RWPE2 (cell line): ENCODE measurements around the gene SYTL3.

Experiments
- ATAC-seq: fragments of 200-7000 bp; cut with Tn5 transposase; 3 replicates; pipeline ENCODE4 v1.9.1; 2021; ENCODE audit warnings: low read depth
- DNase-seq: peaks from one replicate; pipeline ENCODE4 v3.0.0-alpha.2; 2020; ENCODE audit warnings: low spot score
- H3K27ac ChIP-seq: fragments of 450-650 bp; 2 replicates; pipeline ENCODE4 v1.5.1; 2017; ENCODE audit warnings: mild to moderate bottlenecking; ENCODE audit not compliant: poor library complexity, severe bottlenecking
- H3K27me3 ChIP-seq: fragments of 250-450 bp; sonication (Bioruptor Pico); 2 replicates; pipeline ENCODE4 v1.5.1; 2021; ENCODE audit warnings: mild to moderate bottlenecking, moderate library complexity; ENCODE audit not compliant: insufficient read depth, poor library complexity, severe bottlenecking
- H3K36me3 ChIP-seq: fragments of 250-450 bp; sonication (Bioruptor Pico); 2 replicates; pipeline ENCODE4 v1.5.1; 2020; ENCODE audit warnings: low read depth, mild to moderate bottlenecking, moderate library complexity
- H3K4me1 ChIP-seq: fragments of 250-450 bp; sonication (Bioruptor Pico); 2 replicates; pipeline ENCODE4 v1.5.1; 2021; ENCODE audit warnings: mild to moderate bottlenecking, moderate library complexity; ENCODE audit not compliant: insufficient read depth, poor library complexity, severe bottlenecking
- H3K4me3 ChIP-seq: fragments of 250-450 bp; sonication (Bioruptor Pico); 2 replicates; pipeline ENCODE4 v1.5.1; 2021; ENCODE audit warnings: mild to moderate bottlenecking, moderate library complexity; ENCODE audit not compliant: severe bottlenecking
- H3K9me3 ChIP-seq: fragments of 250-450 bp; sonication (Bioruptor Pico); 2 replicates; pipeline ENCODE4 v1.5.1; 2021; ENCODE audit warnings: mild to moderate bottlenecking, moderate library complexity; ENCODE audit not compliant: severe bottlenecking
- TF ChIP-seq, protein P1 (sequence below): fragments of 450-650 bp; IDR thresholded peaks from one replicate; pipeline ENCODE4 v1.5.1; 2017; ENCODE audit warnings: mild to moderate bottlenecking, moderate library complexity; ENCODE audit not compliant: poor library complexity, severe bottlenecking

The SYTL3 gene

GRCh38 chr6:158713469-158713868 lies 63.6 kb downstream of the SYTL3 start:
- no peak for DNase-seq
- ATAC-seq, result no peak
- H3K27me3 ChIP-seq, result no peaks in the 10 kb centered on the region
- H3K4me1 ChIP-seq, result no peaks in the 10 kb centered on the region
- TF ChIP-seq, protein P1, sequence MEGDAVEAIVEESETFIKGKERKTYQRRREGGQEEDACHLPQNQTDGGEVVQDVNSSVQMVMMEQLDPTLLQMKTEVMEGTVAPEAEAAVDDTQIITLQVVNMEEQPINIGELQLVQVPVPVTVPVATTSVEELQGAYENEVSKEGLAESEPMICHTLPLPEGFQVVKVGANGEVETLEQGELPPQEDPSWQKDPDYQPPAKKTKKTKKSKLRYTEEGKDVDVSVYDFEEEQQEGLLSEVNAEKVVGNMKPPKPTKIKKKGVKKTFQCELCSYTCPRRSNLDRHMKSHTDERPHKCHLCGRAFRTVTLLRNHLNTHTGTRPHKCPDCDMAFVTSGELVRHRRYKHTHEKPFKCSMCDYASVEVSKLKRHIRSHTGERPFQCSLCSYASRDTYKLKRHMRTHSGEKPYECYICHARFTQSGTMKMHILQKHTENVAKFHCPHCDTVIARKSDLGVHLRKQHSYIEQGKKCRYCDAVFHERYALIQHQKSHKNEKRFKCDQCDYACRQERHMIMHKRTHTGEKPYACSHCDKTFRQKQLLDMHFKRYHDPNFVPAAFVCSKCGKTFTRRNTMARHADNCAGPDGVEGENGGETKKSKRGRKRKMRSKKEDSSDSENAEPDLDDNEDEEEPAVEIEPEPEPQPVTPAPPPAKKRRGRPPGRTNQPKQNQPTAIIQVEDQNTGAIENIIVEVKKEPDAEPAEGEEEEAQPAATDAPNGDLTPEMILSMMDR, result no peak
- no peak overlapping the region for H3K27ac ChIP-seq
- no peaks in the 10 kb centered on the region for H3K36me3 ChIP-seq
- no peaks in the 10 kb centered on the region for H3K9me3 ChIP-seq
- no peak overlapping the region for H3K4me3 ChIP-seq

DNA sequence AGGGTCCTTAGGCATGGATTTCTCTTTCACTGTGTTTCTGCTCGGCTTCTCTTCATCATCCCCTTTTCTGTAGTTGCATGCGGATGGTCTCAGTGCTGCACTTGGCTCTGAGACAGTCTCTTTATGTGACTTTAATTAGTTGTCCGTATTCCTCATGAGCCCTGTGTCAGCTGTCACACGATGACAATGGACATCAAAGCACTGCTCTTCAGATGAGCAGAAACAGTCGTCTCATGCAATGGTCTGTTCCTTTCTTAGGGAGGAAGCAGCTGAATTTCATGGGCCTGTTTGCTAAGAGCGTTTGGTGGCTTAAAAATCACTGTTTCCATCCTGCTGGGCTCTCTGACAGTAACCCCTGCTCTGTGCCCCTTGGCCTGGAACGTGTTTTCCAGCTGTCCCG lies 64.9 kb downstream of the SYTL3 start:
- TF ChIP-seq, protein P1, result no peak
- Histone ChIP-seq H3K9me3 (no peaks in the 10 kb centered on the region), H3K4me3 (no peak overlapping the region), H3K27me3 (no peaks in the 10 kb centered on the region), H3K4me1 (peaks cover 7% of the 10 kb centered on the region), H3K27ac (no peak overlapping the region), H3K36me3 (no peaks in the 10 kb centered on the region)
- DNase-seq, result no peak
- no peak for ATAC-seq

DNA sequence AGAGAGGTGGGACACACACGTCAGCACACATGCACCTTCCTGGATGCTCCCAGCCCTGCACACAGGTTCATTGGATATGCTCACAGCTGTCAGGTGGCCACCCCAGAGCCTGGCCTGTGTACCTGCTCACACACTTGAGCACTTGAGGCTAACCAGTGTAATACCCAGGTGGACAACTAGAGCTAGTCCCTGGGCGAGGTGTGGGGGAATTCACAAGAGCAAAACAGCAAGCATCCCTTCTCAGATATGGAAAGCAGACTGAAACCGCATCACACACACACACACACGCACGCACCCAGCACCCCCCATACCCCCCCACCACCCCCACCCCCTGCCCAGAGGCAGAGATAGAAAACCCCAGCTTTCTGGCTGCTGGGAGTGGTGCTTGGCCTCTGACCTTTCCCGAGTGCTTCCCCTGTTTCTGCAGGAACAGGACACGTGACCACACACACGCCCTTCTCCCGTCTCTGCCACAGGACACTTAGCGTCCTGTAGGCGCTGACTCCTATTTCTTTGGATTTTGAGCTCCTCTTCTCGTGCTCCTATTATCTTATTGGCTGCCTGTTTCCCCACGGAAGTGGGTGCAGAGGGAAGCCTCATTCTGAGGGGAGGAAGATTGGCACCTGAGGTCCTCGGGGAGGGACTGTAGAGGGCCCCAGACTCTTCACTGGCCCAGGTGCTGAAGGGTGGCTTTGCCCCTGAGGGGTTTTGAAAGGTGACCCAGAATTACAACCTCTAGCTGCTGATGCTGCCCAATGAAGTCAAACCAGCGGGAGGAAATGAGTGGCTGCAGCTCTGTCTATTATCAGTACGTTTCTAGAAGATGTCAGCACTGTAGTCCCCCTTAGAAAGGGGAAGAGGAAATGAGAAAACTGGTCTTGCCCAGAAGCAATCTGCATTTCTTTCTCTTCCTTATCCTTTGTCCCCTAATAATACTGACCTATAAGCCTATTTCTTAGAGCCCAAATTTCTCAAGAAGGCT lies 65.8 kb downstream of the SYTL3 start:
- no peaks in the 10 kb centered on the region for H3K36me3 ChIP-seq
- DNase-seq, result no peak
- no peak for ATAC-seq
- H3K27ac ChIP-seq, result no peak overlapping the region
- peaks cover 16% of the 10 kb centered on the region for H3K4me1 ChIP-seq
- TF ChIP-seq, protein P1, result no peak
- no peak overlapping the region for H3K4me3 ChIP-seq
- H3K9me3 ChIP-seq, result no peaks in the 10 kb centered on the region
- H3K27me3 ChIP-seq, result no peaks in the 10 kb centered on the region

DNA sequence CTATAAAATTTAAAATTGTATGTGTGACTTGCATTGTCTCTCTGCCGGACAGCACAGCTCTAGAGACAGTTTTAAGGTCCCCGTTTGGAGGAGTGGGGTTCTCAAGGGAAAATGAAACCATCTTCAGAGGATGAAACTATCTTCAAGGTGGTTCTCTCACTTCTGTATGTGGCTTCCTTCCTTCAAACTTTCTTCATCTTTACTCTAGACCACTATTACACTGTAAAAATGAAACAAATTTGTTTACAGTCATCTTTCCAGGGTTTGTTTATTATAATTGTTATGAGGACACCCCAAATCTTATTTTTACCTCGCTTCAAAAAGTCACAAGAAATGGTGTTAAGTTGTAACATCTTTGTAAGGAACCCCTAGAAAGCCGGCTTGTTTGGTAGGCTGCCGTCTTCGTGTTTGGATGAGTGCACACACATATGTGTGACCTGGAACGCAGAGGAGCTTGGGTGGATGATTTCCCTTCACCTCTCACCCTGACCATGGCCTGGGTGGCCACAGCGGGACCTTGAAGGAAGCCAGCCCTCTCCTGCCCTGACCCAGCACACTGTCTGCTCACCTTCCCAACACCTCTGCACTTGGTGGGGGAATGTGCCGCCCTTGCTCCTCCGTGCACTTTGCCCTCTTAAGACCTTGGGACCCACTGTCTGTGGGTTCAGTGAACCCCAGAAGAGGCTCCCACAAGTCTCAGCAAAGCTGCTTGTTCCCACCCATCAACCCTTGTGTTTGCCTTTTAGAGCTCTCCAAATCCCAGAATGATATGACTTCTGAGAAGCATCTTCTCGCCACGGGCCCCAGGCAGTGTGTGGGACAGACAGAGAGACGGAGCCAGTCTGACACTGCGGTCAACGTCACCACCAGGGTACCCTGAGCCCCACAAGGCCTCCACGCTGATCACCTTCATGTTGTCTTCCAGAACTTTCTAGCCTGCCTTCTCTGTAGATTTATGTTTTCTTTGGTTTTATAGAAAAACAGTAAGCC lies 67.8 kb downstream of the SYTL3 start:
- no peak for DNase-seq
- H3K4me3 ChIP-seq, result no peak overlapping the region
- no peak for ATAC-seq
- H3K27me3 ChIP-seq, result no peaks in the 10 kb centered on the region
- no peaks in the 10 kb centered on the region for H3K36me3 ChIP-seq
- H3K4me1 ChIP-seq, result peaks cover 27% of the 10 kb centered on the region
- no peaks in the 10 kb centered on the region for H3K9me3 ChIP-seq
- TF ChIP-seq, protein P1, result no peak
- H3K27ac ChIP-seq, result no peak overlapping the region
